Endothelial cell of umbilical vein (primary cell): ENCODE measurements around the gene COLEC11. TPM values are rescaled to one million over a fixed set of nuclear protein-coding genes. Genes with fewer than 3 reads are reported as not detected.

Experiments
- BruUV-seq: library from RNA; stranded (reverse); fragments of 400-500 nt; replicated peaks from 2 replicates; lab custom pipeline; 2021; lab: Mats Ljungman, UMichigan
- CTCF ChIA-PET: fragments of 300-600, 350-600 bp; sonication (Branson Sonifier 250); formaldehyde crosslinking; loops from one replicate; lab custom pipeline; 2021; ENCODE audit warnings: antibody characterized with exemption, inconsistent platforms; lab: Charles Lee
- POLR2A ChIA-PET: fragments of 300-600, 350-600 bp; sonication (Branson Sonifier 250); formaldehyde crosslinking; loops from one replicate; lab custom pipeline; 2021; ENCODE audit warnings: antibody characterized with exemption, inconsistent platforms; lab: Charles Lee
- DNase-seq: peaks from one replicate; pipeline ENCODE4 v3.0.0-alpha.2; 2011; ENCODE audit warnings: low read depth, low spot score
- FAIRE-seq: peaks from 2 replicates; lab custom pipeline; 2011; peaks lifted over from hg19 to GRCh38; lab: Jason Lieb, UNC
- H2AFZ ChIP-seq: 2 replicates; pipeline ENCODE4 v1.6.0; 2012; ENCODE audit warnings: low read depth, low read length, control low read depth, inconsistent platforms
- H3K27ac ChIP-seq: 2 replicates; pipeline ENCODE4 v1.5.1; 2011; ENCODE audit warnings: low read depth, mild to moderate bottlenecking, control low read depth, low read length, moderate library complexity; ENCODE audit not compliant: insufficient read depth
- H3K27me3 ChIP-seq, 2 experiments: 2 replicates each; pipeline versions ENCODE4 v1.6.0 to v1.6.1; 2011; ENCODE audit warnings: low read length in 2 of 2, mixed read lengths in 1 of 2; ENCODE audit not compliant: control insufficient read depth in 2 of 2, insufficient read depth in 2 of 2
- H3K36me3 ChIP-seq, 2 experiments: 2 replicates in 1 of 2; 3 replicates in 1 of 2; pipeline ENCODE4 v1.5.1; 2011; ENCODE audit warnings: low read length in 2 of 2, mild to moderate bottlenecking in 1 of 2, moderate library complexity in 1 of 2; ENCODE audit not compliant: control insufficient read depth in 2 of 2, insufficient read depth in 2 of 2; ENCODE audit errors: extremely low read depth in 1 of 2
- H3K4me1 ChIP-seq: 3 replicates; pipeline ENCODE4 v1.5.1; 2011; ENCODE audit warnings: mild to moderate bottlenecking, low read length; ENCODE audit not compliant: control insufficient read depth, insufficient read depth; ENCODE audit errors: extremely low read depth
- H3K4me2 ChIP-seq: 2 replicates; pipeline ENCODE4 v1.6.1; 2011; ENCODE audit warnings: low read length, control low read depth, mixed read lengths; ENCODE audit not compliant: insufficient read depth
- H3K4me3 ChIP-seq, 3 experiments: fragments of 200-600 bp in 1 of 3; sonication (generic), shearing (Covaris generic) in 1 of 3; replicated peaks in 1 of 3; 2 replicates each; pipeline ENCODE4 v1.5.1; 2011 to 2016; ENCODE audit warnings: control low read depth in 3 of 3, low read length in 3 of 3, mild to moderate bottlenecking in 2 of 3, inconsistent platforms in 1 of 3, low read depth in 1 of 3, moderate library complexity in 1 of 3; ENCODE audit not compliant: insufficient read depth in 1 of 3
- H3K79me2 ChIP-seq: 2 replicates; pipeline ENCODE4 v1.6.0; 2012; ENCODE audit warnings: low read length, inconsistent platforms; ENCODE audit not compliant: control insufficient read depth, insufficient read depth
- H3K9ac ChIP-seq: replicated peaks from 2 replicates; pipeline ENCODE3; 2011; ENCODE audit warnings: low read length, control low read depth; ENCODE audit not compliant: insufficient read depth; ENCODE audit errors: extremely low read depth
- H3K9me1 ChIP-seq: replicated peaks from 3 replicates; pipeline ENCODE4 v1.6.0; 2011; ENCODE audit warnings: mild to moderate bottlenecking, low read length; ENCODE audit not compliant: control insufficient read depth, insufficient read depth; ENCODE audit errors: extremely low read depth
- H3K9me3 ChIP-seq: replicated peaks from 2 replicates; pipeline ENCODE4 v1.5.1; 2012; ENCODE audit warnings: low read length, inconsistent platforms; ENCODE audit not compliant: control insufficient read depth, insufficient read depth
- H4K20me1 ChIP-seq: replicated peaks from 2 replicates; pipeline ENCODE3; 2011; ENCODE audit warnings: mild to moderate bottlenecking, low read length; ENCODE audit not compliant: control insufficient read depth, insufficient read depth; ENCODE audit errors: extremely low read depth
- CTCF ChIP-seq, 2 donors: IDR thresholded peaks; 1 replicate in 1 of 2; 2 replicates in 1 of 2; pipeline ENCODE4 v1.5.1; 2011; ENCODE audit warnings: low read length in 2 of 2, mild to moderate bottlenecking in 2 of 2, moderate library complexity in 2 of 2, control low read depth in 1 of 2, inconsistent platforms in 1 of 2, low read depth in 1 of 2; ENCODE audit not compliant: insufficient read depth in 1 of 2; ENCODE audit errors: extremely low read depth in 1 of 2
- EZH2 ChIP-seq: IDR thresholded peaks from 2 replicates; pipeline ENCODE4 v1.6.1; 2012; ENCODE audit warnings: borderline replicate concordance, low read depth, mild to moderate bottlenecking, moderate library complexity, low read length, inconsistent platforms; ENCODE audit not compliant: severe bottlenecking
- FOS ChIP-seq: IDR thresholded peaks from 2 replicates; pipeline ENCODE4 v1.6.1; 2011; ENCODE audit warnings: mild to moderate bottlenecking, low read length, moderate library complexity, borderline replicate concordance; ENCODE audit not compliant: insufficient read depth
- GATA2 ChIP-seq: IDR thresholded peaks from 2 replicates; pipeline ENCODE4 v1.7.0; 2011; ENCODE audit warnings: low read depth, mild to moderate bottlenecking, moderate library complexity, mixed read lengths, low read length; ENCODE audit not compliant: insufficient read length, insufficient read depth
- JUN ChIP-seq: IDR thresholded peaks from 2 replicates; pipeline ENCODE4 v1.6.1; 2011; ENCODE audit warnings: borderline replicate concordance, low read depth; ENCODE audit not compliant: insufficient read length, insufficient read depth
- MAX ChIP-seq: IDR thresholded peaks from 2 replicates; pipeline ENCODE4 v1.6.1; 2011; ENCODE audit not compliant: insufficient read depth, insufficient read length
- MYC ChIP-seq: IDR thresholded peaks from one replicate; pipeline ENCODE4 v1.6.1; 2011; ENCODE audit warnings: mild to moderate bottlenecking, low read depth, low read length
- POLR2A ChIP-seq: IDR thresholded peaks from 2 replicates; pipeline ENCODE4 v1.6.1; 2012; ENCODE audit warnings: low read depth, mild to moderate bottlenecking, control low read depth, low read length
- POLR2AphosphoS5 ChIP-seq: IDR thresholded peaks from 2 replicates; pipeline ENCODE4 v1.6.1; 2012; ENCODE audit warnings: low read depth, mild to moderate bottlenecking, control low read depth, low read length, moderate library complexity; ENCODE audit not compliant: insufficient read depth
- dilution Hi-C: fragments of 300-500 bp; cut with MboI; formaldehyde crosslinking; loops from one replicate; pipeline ENCODE4 v1.15.0; 2019; ENCODE audit warnings: low sequenced_read_pairs; ENCODE audit not compliant: extremely low pct_ligation_motif_present
- intact Hi-C: fragments of 100-400 bp; cut with micrococcal nuclease; formaldehyde crosslinking; loops from one replicate; pipeline ENCODE4 v1.10.0; 2022
- polyA plus RNA-seq, 4 experiments: library from polyadenylated mRNA; depleted of rRNA in 3 of 4; stranded (reverse) in 3 of 4; unstranded in 1 of 4; fragments of >200 nt; gene quantifications; 2 replicates each; pipeline versions ENCODE4 v1.2.1 to v1.2.3, GENCODE V29; 2011 to 2012; ENCODE audit warnings: missing spikeins in 1 of 4
- total RNA-seq: library from RNA; stranded (reverse); gene quantifications from 2 replicates; pipeline ENCODE4 v1.2.3, GENCODE V29; 2021

COLEC11 gene
- total and polyA plus RNA-seq, 2 donors (not counting 3 experiments of a cell fraction or from before 2014, with no cell fraction given), result 0.15 TPM; not detected in 1

GRCh38 chr2:3657881-3658280 is 63.0 kb downstream of the COLEC11 start, which contains the start of gene ALLC:
Gene ALLC, plus strand, starts transcription at chr2:3658200. Its CDS starts 12,958 bp downstream, at chr2:3671158.
- TF ChIP-seq FOS, result no peak
- TF ChIP-seq POLR2AphosphoS5, result no peak
- Histone ChIP-seq H3K36me3 (no peaks in the 10 kb centered on the region), H3K27me3 (no peaks in the 10 kb centered on the region), H2AFZ (no peak within 1 kb of the TSS), H3K4me2 (no peak within 1 kb of the TSS), H4K20me1 (no peaks in the 10 kb centered on the region), H3K9me3 (no peaks in the 10 kb centered on the region), H3K9me1 (no peaks in the 10 kb centered on the region), H3K9ac (no peak within 1 kb of the TSS), H3K79me2 (no peaks in the 10 kb centered on the region), H3K4me1 (no peaks in the 10 kb centered on the region), H3K27ac (no peak within 1 kb of the TSS), H3K4me3 (no peak within 1 kb of the TSS)
- CTCF ChIA-PET, result no interaction called here
- no peak for FAIRE-seq
- BruUV-seq, result no TSS peak
- POLR2A ChIA-PET, result no interaction called here
- dilution Hi-C loops, result no loop called here
- intact Hi-C loops, result no loop called here
- DNase-seq, result no peak

GRCh38 chr2:3659447-3660432 is 64.8 kb downstream of the COLEC11 start:
- intact Hi-C loops, result no loop called here
- no TSS peak for BruUV-seq

More at GRCh38 chr2:3659447-3660432, 64.8 kb downstream of the COLEC11 start:
- Histone ChIP-seq H3K9me1 (no peaks in the 10 kb centered on the region), H3K4me3 (no peak overlapping the region), H2AFZ (no peak overlapping the region), H3K4me1 (no peaks in the 10 kb centered on the region), H3K79me2 (no peaks in the 10 kb centered on the region), H3K27ac (no peak overlapping the region), H3K9ac (no peak overlapping the region), H3K4me2 (no peak overlapping the region), H3K27me3 (no peaks in the 10 kb centered on the region), H3K9me3 (no peaks in the 10 kb centered on the region), H4K20me1 (no peaks in the 10 kb centered on the region), H3K36me3 (no peaks in the 10 kb centered on the region)
- CTCF ChIA-PET, result no interaction called here
- FAIRE-seq (no peak), DNase-seq (no peak)
- TF ChIP-seq CTCF (IDR thresholded peaks at IDR 0.05; ENCODE audit: extremely low read depth in 1 of 2, insufficient read depth in 1 of 2, low read depth in 1 of 2, low read length in 2 of 2), result no peak
- TF ChIP-seq JUN, result no peak
- no peak for TF ChIP-seq MYC
- TF ChIP-seq GATA2, result no peak
- TF ChIP-seq POLR2A, result no peak
- no peak for TF ChIP-seq POLR2AphosphoS5
- no peak for TF ChIP-seq EZH2
- no peak for TF ChIP-seq FOS
- TF ChIP-seq MAX, result no peak
- dilution Hi-C loops, result no loop called here
- POLR2A ChIA-PET, result no interaction called here
